ENCODE measurements around the gene EPHA8.

- TF ChIP-seq CTCF (IDR thresholded peaks at IDR 0.05): no peak
- no peak for TF ChIP-seq POLR2AphosphoS5 (IDR thresholded peaks at IDR 0.05)
Observed at GRCh38 chr1:22530715-22531114, 32.6 kb upstream of the EPHA8 start.
